Stimulated activated CD4-positive, alpha-beta T cell treated with anti-CD3 and anti-CD28 coated beads, TNF-alpha, amount 100 ng/mL, for 48 hours (primary cell): Measurements from ENCODE around the gene ATG13.

Experiments
- DNase-seq, 3 donors: peaks; one replicate each; pipeline ENCODE4 v3.0.0-alpha.2; 2020; ENCODE audit warnings: low read depth in 3 of 3

The ATG13 gene

GRCh38 chr11:46607516-46607915, 9.8 kb upstream of the ATG13 start:
- no peak for DNase-seq

GRCh38 chr11:46609386-46609785, 8.0 kb upstream of the ATG13 start:
- no peak for DNase-seq

GRCh38 chr11:46611526-46612304, 5.6 kb upstream of the ATG13 start:
- DNase-seq: no peak

GRCh38 chr11:46612326-46612725, 5.0 kb upstream of the ATG13 start:
- no peak for DNase-seq

- no peak for DNase-seq
Measured at GRCh38 chr11:46615756-46616155, 1.6 kb upstream of the ATG13 start.

DNA sequence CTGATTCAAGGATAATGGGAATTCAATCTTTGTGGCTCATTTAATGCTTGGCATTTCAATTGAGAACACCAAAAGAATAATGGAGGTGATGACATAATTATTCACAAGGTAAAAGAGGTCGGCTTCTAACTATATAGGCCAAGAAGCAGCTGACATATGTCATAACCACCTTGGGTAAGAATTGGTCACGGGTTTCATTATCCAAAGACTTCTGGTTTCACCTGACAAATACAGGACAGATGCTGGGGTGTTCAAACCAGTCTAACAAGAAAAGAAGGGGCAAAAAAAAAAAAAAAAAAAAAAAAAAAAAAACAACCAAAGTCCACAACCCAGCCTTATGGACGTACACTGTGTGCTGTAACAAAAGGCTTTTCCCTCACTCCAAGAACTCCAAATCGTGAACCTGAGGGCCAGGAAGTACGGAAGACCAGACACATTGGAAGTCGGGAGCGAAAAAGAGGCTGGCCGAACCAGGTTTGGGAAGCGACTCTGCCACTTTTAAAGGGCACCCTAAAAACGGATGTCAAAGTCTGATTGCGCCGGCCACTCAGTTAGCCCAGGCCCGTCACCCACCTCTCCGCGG, 711 bp upstream of the ATG13 start:
- no peak for DNase-seq

DNA sequence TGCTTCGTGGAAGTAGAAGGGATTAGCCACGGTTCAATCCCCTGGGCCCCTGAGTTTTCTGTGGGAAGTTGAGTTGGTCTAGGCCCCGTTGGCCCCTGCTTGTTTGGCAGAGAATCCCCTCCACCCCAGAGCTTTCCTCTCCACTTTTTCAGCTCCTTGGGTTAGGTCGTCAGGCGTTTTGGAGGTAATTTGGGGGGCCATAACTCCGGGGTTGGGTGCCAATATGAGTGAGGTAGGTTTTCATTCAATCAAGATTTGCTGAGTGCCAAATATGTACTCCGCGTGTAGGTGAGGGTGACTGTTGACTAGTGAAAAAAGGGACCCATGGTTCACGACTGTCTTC, 590 bp downstream of the ATG13 start:
- no peak for DNase-seq

DNA sequence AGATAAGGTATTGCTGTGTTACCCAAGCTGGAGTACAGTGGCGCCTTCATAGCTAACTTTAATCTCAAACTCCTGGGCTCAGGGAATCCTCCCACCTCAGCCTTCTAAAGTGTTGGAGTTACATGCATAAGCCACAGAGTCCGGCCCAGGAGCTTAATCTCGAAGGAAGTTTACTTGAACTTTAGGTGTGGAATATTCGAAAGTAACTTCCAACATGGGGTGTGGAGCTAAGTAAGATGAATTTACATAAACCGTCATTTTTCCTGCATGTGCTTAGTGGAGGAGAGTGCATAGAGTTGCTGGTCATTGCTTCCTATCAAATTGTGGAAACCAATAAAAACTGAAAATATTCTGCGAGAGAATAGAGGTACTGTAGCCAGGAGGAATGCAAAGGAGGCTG, 1.5 kb downstream of the ATG13 start:
- no peak for DNase-seq

DNA sequence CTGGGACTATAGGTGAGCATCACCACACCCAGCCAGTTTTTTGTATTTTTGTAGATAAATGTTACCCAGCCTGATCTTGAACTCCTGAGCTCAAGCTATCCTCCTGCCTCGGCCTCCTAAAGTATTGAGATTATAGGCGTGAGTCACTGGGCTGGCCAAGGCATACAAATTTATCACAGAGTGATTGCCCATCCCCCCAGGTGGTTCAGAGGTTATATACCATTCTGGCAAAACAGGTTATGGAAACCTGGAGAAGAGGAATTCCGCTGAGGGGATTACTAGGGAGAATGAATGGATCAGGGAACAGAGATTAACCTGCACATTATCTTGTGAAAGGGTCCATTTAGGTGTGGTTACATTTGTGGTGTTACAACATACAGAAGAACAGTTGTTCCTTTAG, 8.1 kb downstream of the ATG13 start:
- DNase-seq: no peak

DNA sequence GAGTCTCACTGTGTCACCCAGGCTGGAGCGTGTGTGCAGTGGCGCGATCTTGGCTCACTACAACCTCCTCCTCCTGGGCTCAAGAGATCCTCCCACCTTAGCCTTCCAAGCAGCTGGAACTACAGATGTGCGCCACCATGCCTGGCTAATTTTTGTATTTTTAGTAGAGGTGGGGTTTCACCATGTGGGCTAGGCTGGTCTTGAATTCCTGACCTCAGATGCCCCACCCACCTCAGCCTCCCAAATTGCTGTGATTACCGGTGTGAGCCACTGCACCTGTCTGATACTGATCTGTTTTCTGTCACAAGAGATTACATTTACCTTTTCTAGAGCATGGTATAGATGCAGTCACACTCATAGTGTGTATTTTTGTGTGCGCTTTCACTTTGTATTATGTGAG, 11.6 kb downstream of the ATG13 start:
- DNase-seq: no peak

DNA sequence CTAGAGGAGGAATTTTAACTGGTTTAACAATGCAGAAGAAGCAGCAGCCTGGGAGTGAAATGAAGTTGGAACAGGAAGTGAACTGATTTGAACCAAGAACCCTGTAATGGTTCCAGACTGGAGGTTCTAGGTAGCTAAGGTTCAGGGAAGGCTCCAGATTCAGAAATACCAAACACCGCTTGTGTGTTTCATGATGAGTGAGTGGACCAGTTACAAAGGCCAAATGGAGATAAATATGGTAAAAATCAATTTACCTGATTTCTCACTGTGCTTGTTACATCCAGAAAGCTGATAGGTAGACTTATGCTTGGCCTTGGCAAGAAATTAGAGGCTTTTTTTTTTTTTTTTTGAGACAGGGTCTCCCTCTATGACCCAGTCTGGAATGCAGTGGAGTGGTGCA, 12.9 kb downstream of the ATG13 start:
- DNase-seq: no peak

- no peak for DNase-seq
Measured at GRCh38 chr11:46631676-46632075, 14.3 kb downstream of the ATG13 start.

DNA sequence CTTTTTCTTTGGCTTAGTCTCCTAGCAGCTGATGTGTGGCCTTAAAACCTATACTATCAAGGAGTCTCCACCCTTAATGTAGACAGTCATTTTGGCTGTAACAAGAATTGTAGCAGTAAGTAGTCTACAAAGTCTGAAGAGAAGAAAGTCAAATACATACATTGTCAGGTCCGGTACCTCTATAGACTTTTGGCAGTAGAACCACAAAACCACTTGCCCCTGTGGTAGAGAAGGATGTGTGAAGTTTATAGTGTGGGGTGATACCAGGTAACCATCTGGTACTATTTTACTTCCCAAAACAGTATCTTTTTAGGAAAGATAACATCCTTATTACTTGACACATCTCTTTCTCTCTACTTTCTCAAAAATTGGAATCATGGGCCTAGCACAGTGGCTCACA, 15.1 kb downstream of the ATG13 start:
- no peak for DNase-seq

- no peak for DNase-seq
Measured at GRCh38 chr11:46633291-46634217, 16.2 kb downstream of the ATG13 start.

DNA sequence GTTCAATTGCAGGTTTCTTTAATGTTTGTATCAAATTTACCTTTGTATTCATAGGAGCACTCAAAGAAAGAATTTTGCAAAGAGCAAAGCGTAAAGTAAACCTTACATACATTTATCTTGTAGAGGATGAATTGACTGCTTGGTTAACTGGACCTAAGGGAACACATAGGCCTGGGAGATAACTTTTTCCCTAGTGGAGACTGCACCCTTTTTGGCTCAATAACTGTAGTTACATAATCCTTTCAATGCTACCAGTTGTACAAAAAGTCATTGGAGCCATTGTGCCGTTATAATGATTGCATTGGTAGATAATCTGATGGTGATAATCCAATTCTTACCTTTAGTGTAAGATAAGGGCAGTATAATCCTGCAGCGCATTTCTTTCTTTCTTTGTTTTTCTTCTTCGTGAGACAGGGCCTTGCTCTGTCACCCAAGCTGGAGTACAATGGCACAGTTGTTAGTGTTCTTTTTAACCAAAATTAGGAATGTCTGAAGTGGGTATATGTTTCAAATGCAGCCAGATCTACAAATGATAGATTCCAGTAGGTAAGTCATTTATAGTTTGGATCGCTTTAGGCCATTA, 18.3 kb downstream of the ATG13 start:
- DNase-seq: no peak

GRCh38 chr11:46637546-46637945, 20.2 kb downstream of the ATG13 start:
- DNase-seq: no peak

GRCh38 chr11:46639197-46639839, 22.0 kb downstream of the ATG13 start:
- DNase-seq: no peak

DNA sequence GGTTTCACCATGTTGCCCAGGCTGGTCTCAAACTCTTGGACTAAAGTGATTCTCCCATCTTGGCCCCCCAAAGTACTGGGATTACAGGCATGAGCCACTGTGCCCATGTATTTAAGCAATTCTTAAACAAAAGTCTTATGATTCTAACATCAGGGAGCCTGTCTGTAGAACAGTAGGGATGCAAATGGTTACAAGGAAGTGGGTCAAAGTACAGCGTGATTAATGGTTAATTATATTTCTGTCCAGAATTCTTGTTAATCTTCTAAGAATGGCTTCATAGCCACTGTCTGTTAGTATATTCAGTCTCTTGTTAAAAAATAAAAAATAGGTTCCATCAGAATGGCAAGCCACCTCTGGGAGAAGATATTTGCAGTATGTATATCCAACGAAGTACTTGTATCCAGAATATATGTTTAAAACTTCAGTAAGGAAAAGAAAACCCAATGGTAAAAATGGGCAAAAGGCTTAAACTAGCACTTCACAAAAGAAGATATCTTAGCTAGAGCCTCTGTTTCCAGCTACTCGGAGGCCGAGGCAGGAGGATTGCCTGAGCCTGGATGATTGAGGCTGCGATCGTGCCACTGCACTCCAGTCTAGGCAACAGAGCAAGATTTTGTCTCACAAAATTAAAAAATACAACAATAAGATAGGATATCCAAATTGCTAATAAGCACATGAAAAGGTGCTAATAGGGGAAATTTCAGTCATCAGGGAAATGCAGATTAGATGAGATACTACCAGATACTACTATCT, 22.9 kb downstream of the ATG13 start:
- DNase-seq: no peak

DNA sequence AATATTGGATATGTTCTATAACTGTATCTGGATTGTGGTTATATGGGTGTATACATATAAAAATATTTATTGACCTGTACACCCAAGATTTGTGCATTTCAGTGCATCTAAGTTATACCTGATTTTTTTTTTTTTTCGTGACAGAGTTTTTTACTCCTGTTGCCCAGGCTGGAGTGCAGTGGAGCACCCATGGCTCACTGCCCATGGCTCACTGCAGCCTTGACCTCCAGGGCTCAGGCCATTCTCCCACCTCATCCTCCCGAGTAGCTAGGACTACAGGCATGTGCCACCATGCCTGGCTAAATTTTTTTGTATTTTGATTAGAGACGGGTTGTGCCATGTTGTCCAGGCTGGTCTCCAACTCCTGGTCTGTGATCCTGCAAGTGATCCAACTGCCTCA, 24.3 kb downstream of the ATG13 start:
- no peak for DNase-seq

GRCh38 chr11:46642627-46643335, 25.4 kb downstream of the ATG13 start:
- DNase-seq: no peak

GRCh38 chr11:46643531-46643930, 26.2 kb downstream of the ATG13 start:
- DNase-seq: no peak
